Mesenchymal stem cell (in vitro differentiated cells and primary cell): ENCODE measurements around the gene EPHB6.

ENCODE experiments used
- DNase-seq: peaks from one replicate; pipeline ENCODE4 v3.0.0-alpha.2; 2013
- H2AFZ ChIP-seq: one replicate; pipeline ENCODE4 v1.6.1; 2013; ENCODE audit warnings: low read depth, mild to moderate bottlenecking, control low read depth, inconsistent platforms, low read length, moderate library complexity
- H2AK5ac ChIP-seq: 2 replicates; pipeline ENCODE4 v1.6.1; 2013; ENCODE audit warnings: low read length, moderate library complexity, mild to moderate bottlenecking, inconsistent platforms; ENCODE audit not compliant: severe bottlenecking
- H2BK120ac ChIP-seq: one replicate; pipeline ENCODE4 v1.6.1; 2013; ENCODE audit warnings: low read depth, mild to moderate bottlenecking, inconsistent platforms, low read length, moderate library complexity
- H2BK12ac ChIP-seq, 2 experiments: one replicate each; pipeline ENCODE4 v1.6.1; 2013; ENCODE audit warnings: inconsistent platforms in 2 of 2, low read length in 2 of 2, mild to moderate bottlenecking in 2 of 2, moderate library complexity in 2 of 2, control low read depth in 1 of 2
- H2BK15ac ChIP-seq: one replicate; pipeline ENCODE4 v1.6.1; 2013; ENCODE audit warnings: mild to moderate bottlenecking, low read depth, inconsistent platforms; ENCODE audit not compliant: poor library complexity, severe bottlenecking
- H2BK5ac ChIP-seq: 2 replicates; pipeline ENCODE4 v1.6.1; 2013; ENCODE audit warnings: low read depth, mild to moderate bottlenecking, low read length, control low read depth, inconsistent platforms; ENCODE audit not compliant: poor library complexity, severe bottlenecking
- H3K14ac ChIP-seq, 2 experiments: one replicate each; pipeline ENCODE4 v1.6.1; 2013; ENCODE audit warnings: inconsistent platforms in 2 of 2, low read length in 2 of 2, control low read depth in 1 of 2, mild to moderate bottlenecking in 1 of 2, moderate library complexity in 1 of 2
- H3K18ac ChIP-seq, 2 experiments: one replicate each; pipeline ENCODE4 v1.6.1; 2013; ENCODE audit warnings: inconsistent platforms in 2 of 2, low read length in 2 of 2, control low read depth in 1 of 2, low read depth in 1 of 2, mild to moderate bottlenecking in 1 of 2
- H3K23ac ChIP-seq, 2 experiments: one replicate each; pipeline ENCODE4 v1.6.1; 2013; ENCODE audit warnings: inconsistent platforms in 2 of 2, low read length in 2 of 2, mild to moderate bottlenecking in 2 of 2, moderate library complexity in 2 of 2, control low read depth in 1 of 2
- H3K27ac ChIP-seq: 2 replicates; pipeline ENCODE4 v1.5.1; 2013; ENCODE audit warnings: mild to moderate bottlenecking, moderate library complexity, low read length, control low read depth, inconsistent platforms; ENCODE audit not compliant: poor library complexity, severe bottlenecking
- H3K27me3 ChIP-seq, 2 experiments: 2 replicates each; pipeline versions ENCODE4 v1.6.1 to v1.7.0; 2013; ENCODE audit warnings: low read length in 2 of 2, mild to moderate bottlenecking in 2 of 2, moderate library complexity in 2 of 2, control low read depth in 1 of 2, inconsistent platforms in 1 of 2; ENCODE audit not compliant: control insufficient read depth in 1 of 2, insufficient read depth in 1 of 2
- H3K36me3 ChIP-seq, 2 experiments: 2 replicates each; pipeline versions ENCODE4 v1.6.1 to v1.7.0; 2013; ENCODE audit warnings: low read length in 2 of 2, control low read depth in 1 of 2, inconsistent platforms in 1 of 2, low read depth in 1 of 2, mild to moderate bottlenecking in 1 of 2; ENCODE audit not compliant: insufficient read depth in 2 of 2, control insufficient read depth in 1 of 2
- H3K4ac ChIP-seq, 2 experiments: one replicate each; pipeline ENCODE4 v1.6.1; 2013; ENCODE audit warnings: inconsistent platforms in 2 of 2, low read length in 2 of 2, mild to moderate bottlenecking in 2 of 2, moderate library complexity in 2 of 2, control low read depth in 1 of 2, low read depth in 1 of 2
- H3K4me1 ChIP-seq: 2 replicates; pipeline ENCODE4 v1.6.1; 2013; ENCODE audit warnings: low read depth, low read length, control low read depth; ENCODE audit not compliant: control insufficient read depth, insufficient read depth
- H3K4me2 ChIP-seq: 2 replicates; pipeline ENCODE4 v1.6.1; 2013; ENCODE audit warnings: low read length, mild to moderate bottlenecking, inconsistent platforms; ENCODE audit not compliant: poor library complexity, severe bottlenecking
- H3K4me3 ChIP-seq, 2 experiments: 2 replicates each; pipeline versions ENCODE4 v1.5.1 to v1.7.0; 2013; ENCODE audit warnings: low read length in 2 of 2, mild to moderate bottlenecking in 2 of 2, control low read depth in 1 of 2, low read depth in 1 of 2; ENCODE audit not compliant: insufficient read depth in 1 of 2
- H3K79me1 ChIP-seq: replicated peaks from 2 replicates; pipeline ENCODE4 v1.6.1; 2013; ENCODE audit warnings: mild to moderate bottlenecking, control low read depth, low read length, inconsistent platforms; ENCODE audit not compliant: poor library complexity, severe bottlenecking
- H3K9ac ChIP-seq: 2 replicates; pipeline ENCODE4 v1.7.0; 2013; ENCODE audit warnings: mild to moderate bottlenecking, low read length, moderate library complexity
- H3K9me3 ChIP-seq: 2 replicates; pipeline ENCODE4 v1.7.0; 2013; ENCODE audit warnings: mild to moderate bottlenecking, low read length; ENCODE audit not compliant: control insufficient read depth
- H4K8ac ChIP-seq: one replicate; pipeline ENCODE4 v1.6.1; 2013; ENCODE audit warnings: inconsistent platforms, mild to moderate bottlenecking, low read length, moderate library complexity
- H4K91ac ChIP-seq: one replicate; pipeline ENCODE4 v1.6.1; 2013; ENCODE audit warnings: mild to moderate bottlenecking, low read length, inconsistent platforms
- whole genome bisulfite sequencing: methylation state at CpG from one replicate; pipeline ENCODE4 v1.1.7; 2013; ENCODE audit warnings: mixed read lengths; 5-methylcytosine and 5-hydroxymethylcytosine counted together

The EPHB6 gene

DNA sequence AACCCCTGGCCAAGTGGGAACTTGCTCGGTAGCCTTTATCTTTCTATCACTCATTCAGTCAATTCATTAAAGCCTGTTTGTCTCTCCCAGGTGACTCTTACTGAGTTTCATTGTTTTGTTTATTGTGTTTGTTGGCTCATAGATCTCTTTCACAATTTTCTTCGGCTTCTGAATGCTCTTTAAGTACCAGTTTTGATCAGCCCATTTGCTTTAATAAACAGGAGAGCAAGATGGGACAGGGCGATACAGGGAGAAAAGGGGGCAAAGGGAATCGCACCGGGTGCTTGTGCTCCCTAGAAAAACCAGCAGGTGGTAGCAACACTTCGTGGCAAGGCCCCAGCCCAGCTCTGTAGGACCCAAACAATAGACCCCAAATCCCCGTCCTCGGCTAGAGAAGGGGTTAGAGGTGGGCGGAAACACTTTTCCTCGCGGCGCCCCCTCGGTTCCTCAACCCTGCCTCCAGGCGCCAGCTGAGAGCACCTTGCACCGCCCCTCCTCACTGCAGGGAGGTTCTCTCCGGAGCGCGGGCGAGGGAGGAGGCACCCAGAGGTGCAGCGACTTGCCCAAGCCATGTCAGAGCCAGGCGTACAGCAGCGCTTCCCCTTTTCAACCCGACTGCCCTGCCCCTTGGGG lies 1.0 kb upstream of the EPHB6 start:
- peak overlapping the region; percentile 79 for H2AFZ ChIP-seq
- WGBS, result under 1% methylated on average over 22 of the region's 23 CpGs
- no peak overlapping the region for H3K4ac ChIP-seq
- no peaks in the 10 kb centered on the region for H3K79me1 ChIP-seq
- H3K27me3 ChIP-seq, result peaks cover 16 to 36% of the 10 kb centered on the region in 2 experiments
- no peak overlapping the region for H2AK5ac ChIP-seq
- no peak overlapping the region for H2BK120ac ChIP-seq
- peak overlapping the region; percentile 81 for H3K9ac ChIP-seq
- no peaks in the 10 kb centered on the region for H3K36me3 ChIP-seq
- peak overlapping the region; percentile 10 for H4K8ac ChIP-seq
- peak overlapping the region; percentile 95 for H3K4me2 ChIP-seq
- H2BK15ac ChIP-seq, result no peak overlapping the region
- H2BK5ac ChIP-seq, result no peak overlapping the region
- H4K91ac ChIP-seq, result no peak overlapping the region
- H3K4me1 ChIP-seq, result peaks cover 11% of the 10 kb centered on the region
- no peak overlapping the region for H2BK12ac ChIP-seq
- peak overlapping the region; percentile 54 to 91 for H3K4me3 ChIP-seq
- H3K23ac ChIP-seq, result peak overlapping the region in 1 of 2 experiments; percentile 14
- peak overlapping the region in 1 of 2 experiments; percentile 28 for H3K18ac ChIP-seq
- no peaks in the 10 kb centered on the region for H3K9me3 ChIP-seq
- no peak overlapping the region for H3K27ac ChIP-seq
- peak overlapping the region in 1 of 2 experiments; percentile 71 for H3K14ac ChIP-seq
- peak; percentile 62 for DNase-seq

DNA sequence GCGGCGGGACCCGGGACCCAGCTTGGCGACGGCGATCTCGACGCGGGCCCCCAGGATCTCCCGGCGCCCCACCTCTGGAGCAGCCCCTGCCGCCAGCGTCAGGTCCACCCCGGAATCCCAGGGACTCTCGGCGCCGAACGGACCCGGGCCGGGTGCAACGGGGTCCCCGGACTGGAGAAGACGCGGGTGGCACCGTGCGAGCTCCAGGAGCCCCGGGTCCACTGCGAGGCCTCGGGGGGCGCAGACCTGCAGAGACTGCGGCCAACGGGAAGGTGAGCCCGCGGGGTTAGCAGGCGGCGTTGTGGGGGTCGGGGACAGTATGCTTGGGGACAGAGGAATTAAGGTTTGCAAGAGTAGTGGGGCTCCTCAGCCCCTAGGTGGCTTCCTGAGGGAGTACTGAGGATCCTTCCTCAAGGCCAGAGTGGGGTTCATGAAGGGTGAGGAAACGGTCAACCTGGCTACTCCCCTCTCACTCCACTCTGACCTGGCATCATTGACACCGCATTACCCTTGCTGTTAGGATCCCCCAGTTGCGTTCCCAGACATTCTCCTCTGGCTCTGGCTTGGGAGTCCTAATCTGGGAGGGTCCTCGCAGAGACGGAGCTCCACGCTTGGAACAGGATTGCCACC lies 353 bp downstream of the EPHB6 start:
- Histone ChIP-seq H2BK120ac (no peak overlapping the region), H2BK15ac (no peak overlapping the region), H2AK5ac (no peak overlapping the region), H3K4ac (no peak overlapping the region), H3K9me3 (no peaks in the 10 kb centered on the region), H3K27ac (no peak overlapping the region), H3K27me3 (peaks cover 16 to 30% of the 10 kb centered on the region in 2 experiments), H4K8ac (no peak overlapping the region), H3K4me2 (peak overlapping the region; percentile 95), H3K36me3 (no peaks in the 10 kb centered on the region), H3K23ac (no peak overlapping the region), H4K91ac (no peak overlapping the region), H3K4me3 (peak overlapping the region; percentile 54 to 91), H2BK5ac (no peak overlapping the region), H2AFZ (no peak overlapping the region), H3K4me1 (peaks cover 11% of the 10 kb centered on the region), H3K79me1 (no peaks in the 10 kb centered on the region), H3K18ac (peak overlapping the region in 1 of 2 experiments; percentile 5), H3K9ac (peak overlapping the region; percentile 50), H3K14ac (peak overlapping the region in 1 of 2 experiments; percentile 31), H2BK12ac (no peak overlapping the region)
- DNase-seq, result peak; percentile 5
- WGBS, result 3% methylated on average over 43 of the region's 43 CpGs

DNA sequence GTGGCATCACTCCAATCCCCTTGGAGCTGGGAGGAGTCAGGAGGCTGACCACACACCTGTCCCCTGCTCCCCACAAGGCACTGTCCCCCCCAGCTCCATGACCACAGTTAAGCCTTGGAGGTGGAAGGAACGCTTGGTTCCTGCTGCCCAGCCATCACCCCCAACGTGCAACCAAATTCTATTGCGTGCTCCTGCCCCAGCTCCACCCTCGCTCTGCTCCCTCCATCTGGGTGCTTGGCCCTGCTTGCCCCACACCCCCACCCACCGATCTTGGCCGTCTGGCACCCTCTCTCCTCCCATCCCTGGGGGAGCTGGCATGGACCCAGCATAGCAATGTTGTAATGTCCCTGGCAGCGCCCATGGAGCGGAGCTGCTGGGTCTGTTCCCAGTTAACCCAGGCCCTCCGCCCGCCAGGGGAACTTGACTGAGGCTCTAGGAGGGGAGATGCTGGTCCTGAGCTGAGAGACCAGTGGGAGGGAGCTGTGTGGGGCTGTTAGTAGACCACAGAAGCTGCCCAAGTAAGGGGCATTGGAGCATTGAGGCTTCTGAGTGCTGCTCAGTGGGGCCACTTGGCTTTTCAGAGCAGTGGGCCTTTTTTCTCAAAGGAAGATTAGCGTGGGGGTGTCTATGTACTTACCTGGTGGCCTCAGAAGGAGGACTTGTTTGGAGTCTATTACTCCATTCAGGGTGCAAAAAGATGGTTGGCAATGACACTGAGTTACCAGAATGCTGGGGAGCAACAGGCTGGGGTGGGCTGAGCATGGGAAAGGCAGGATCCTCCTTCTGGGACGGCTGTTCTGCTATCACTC lies 1.1 kb downstream of the EPHB6 start:
- no peak overlapping the region for H3K9ac ChIP-seq
- DNase-seq, result no peak
- no peak overlapping the region for H3K18ac ChIP-seq
- no peak overlapping the region for H2AFZ ChIP-seq
- H4K91ac ChIP-seq, result no peak overlapping the region
- H2BK12ac ChIP-seq, result no peak overlapping the region
- H2BK15ac ChIP-seq, result no peak overlapping the region
- 67% methylated on average over 12 of the region's 12 CpGs for WGBS
- no peak overlapping the region for H2AK5ac ChIP-seq
- H3K4ac ChIP-seq, result no peak overlapping the region
- peak overlapping the region in 1 of 2 experiments; percentile 91 for H3K4me3 ChIP-seq
- H3K4me1 ChIP-seq, result peaks cover 11% of the 10 kb centered on the region
- no peaks in the 10 kb centered on the region for H3K36me3 ChIP-seq
- H3K23ac ChIP-seq, result no peak overlapping the region
- no peak overlapping the region for H4K8ac ChIP-seq
- H2BK5ac ChIP-seq, result no peak overlapping the region
- no peak overlapping the region for H2BK120ac ChIP-seq
- H3K27me3 ChIP-seq, result peaks cover 11 to 23% of the 10 kb centered on the region in 2 experiments
- H3K4me2 ChIP-seq, result no peak overlapping the region
- no peaks in the 10 kb centered on the region for H3K9me3 ChIP-seq
- no peak overlapping the region for H3K14ac ChIP-seq
- H3K79me1 ChIP-seq, result no peaks in the 10 kb centered on the region
- no peak overlapping the region for H3K27ac ChIP-seq
